ENCODE measurements around the gene NEUROG1.

- TF ChIP-seq, protein P1, sequence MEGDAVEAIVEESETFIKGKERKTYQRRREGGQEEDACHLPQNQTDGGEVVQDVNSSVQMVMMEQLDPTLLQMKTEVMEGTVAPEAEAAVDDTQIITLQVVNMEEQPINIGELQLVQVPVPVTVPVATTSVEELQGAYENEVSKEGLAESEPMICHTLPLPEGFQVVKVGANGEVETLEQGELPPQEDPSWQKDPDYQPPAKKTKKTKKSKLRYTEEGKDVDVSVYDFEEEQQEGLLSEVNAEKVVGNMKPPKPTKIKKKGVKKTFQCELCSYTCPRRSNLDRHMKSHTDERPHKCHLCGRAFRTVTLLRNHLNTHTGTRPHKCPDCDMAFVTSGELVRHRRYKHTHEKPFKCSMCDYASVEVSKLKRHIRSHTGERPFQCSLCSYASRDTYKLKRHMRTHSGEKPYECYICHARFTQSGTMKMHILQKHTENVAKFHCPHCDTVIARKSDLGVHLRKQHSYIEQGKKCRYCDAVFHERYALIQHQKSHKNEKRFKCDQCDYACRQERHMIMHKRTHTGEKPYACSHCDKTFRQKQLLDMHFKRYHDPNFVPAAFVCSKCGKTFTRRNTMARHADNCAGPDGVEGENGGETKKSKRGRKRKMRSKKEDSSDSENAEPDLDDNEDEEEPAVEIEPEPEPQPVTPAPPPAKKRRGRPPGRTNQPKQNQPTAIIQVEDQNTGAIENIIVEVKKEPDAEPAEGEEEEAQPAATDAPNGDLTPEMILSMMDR (IDR thresholded peaks at IDR 0.05 in 4 of 5, conservative IDR thresholded peaks at IDR 0.05 in 1 of 5) = no peak
- no peak for TF ChIP-seq POLR2A (IDR thresholded peaks at IDR 0.05)
Measured at GRCh38 chr5:135568923-135569360, 33.2 kb upstream of the NEUROG1 start.

Data from gastrocnemius medialis (tissue), 4 donors.